SW480 (cell line): ENCODE results near the gene ZMIZ1.

ENCODE experiments used
- DNase-seq: peaks from one replicate; pipeline ENCODE4 v3.0.0-alpha.2; 2016; ENCODE audit warnings: low spot score

Gene ZMIZ1

DNA sequence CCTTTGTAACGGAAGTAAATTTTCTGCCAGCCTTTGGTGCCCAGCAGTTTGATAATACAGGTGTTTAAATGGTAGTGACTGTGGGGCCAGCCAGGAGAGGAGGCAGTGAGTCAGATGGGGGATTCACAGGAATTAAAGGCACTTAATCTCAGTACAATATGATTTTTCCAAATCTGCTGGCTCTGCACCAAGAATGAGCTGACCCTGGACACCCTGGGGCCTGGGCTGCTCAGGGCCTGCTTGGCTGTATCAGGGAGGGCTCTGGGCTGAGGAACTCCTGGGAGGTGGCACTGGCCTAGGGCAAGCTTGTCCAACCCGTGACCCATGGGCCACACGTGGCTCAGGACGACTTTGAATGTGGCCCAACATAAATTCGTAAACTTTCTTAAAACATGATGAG is 104.1 kb downstream of the ZMIZ1 start:
- no peak for DNase-seq

- DNase-seq = no peak
Observed at GRCh38 chr10:79173582-79174262, 105.0 kb downstream of the ZMIZ1 start.

DNA sequence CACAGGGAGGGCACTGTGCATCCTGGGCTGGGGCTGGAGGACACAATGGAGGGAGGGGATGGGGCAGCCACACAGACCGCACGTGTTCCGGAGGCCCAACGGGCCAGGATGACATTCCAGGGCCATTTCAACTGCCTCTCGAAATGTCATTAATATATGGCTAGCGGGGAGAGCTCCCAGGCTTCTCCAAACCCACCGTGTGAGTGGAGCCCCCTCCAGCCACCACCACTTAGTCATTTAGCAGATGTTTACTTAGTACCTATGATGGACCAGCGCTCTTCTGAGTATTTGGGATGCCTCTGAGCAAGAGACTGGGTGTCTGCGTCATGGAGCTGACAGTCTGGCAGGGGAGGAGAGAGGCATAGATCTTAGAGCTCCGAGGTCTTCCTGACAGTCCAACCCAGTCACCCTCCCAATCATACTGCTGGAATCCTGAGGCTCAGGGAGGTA is 107.3 kb downstream of the ZMIZ1 start:
- DNase-seq = no peak

GRCh38 chr10:79176949-79177602 is 108.3 kb downstream of the ZMIZ1 start:
- no peak for DNase-seq

- DNase-seq = no peak
Observed at GRCh38 chr10:79178070-79178576, 109.4 kb downstream of the ZMIZ1 start.

DNA sequence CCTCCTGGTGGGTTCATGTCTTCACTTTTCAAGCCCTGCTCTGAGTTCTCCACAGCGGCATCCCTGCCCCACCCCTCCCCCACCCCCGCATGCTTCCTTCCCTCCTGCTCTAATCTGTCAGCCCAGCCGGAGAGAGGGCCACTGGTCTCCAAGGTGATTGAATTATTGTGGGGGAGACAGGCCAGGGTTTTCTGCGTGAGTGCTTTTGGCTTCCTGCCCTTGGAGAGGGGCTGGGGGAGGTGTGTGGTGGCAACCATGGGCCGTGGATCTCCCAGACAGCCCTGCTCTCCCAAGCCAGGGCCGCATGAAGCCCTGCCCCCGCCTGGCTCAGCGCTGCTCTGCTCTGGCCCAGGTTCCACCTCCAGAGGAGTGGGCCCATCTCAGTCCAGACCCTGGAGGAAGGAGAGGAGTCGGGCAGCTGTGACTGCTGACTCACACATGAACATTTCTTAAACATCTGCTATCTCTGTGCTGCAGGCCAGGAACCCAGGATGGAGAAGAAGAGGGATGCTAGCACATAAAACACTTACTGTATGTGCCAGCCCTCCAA is 109.9 kb downstream of the ZMIZ1 start:
- no peak for DNase-seq

DNA sequence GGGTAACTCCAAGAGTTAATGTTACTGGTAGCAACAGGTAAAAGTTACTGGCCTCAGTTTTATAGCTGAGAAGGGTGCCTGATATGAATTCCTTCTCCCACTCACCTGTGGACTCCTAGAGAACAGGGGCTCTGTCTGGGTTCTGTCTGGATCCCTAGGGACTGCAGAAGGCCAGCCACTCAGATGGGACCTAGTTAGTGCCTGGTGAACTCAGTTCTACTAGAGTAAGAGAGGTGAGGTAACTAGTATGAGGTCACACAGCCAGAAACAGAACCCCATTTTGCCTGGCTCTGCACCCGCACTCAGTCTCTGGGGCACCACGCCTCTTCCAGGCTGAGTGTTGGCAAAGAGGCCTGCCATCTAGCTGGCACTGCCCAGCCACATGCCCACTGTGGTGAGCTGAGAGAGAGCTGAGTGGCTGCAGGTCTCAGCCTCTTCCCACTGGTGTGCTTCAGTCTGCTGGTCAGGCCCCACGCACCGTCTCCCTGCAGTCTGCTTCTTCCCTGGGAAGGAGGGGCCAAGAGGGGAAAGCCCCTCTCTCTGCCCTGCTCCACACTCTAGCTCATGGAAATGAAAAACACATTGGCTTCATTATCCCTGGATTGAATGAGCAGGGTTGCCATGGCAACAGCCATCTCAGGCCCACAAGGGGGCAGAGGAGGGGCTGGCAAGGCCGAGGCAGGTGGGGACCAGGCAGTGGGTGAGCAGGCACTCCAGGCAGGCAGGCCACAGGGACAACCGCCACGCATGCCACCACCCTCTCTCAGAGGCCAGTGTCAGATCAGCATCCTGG is 110.6 kb downstream of the ZMIZ1 start:
- no peak for DNase-seq

DNA sequence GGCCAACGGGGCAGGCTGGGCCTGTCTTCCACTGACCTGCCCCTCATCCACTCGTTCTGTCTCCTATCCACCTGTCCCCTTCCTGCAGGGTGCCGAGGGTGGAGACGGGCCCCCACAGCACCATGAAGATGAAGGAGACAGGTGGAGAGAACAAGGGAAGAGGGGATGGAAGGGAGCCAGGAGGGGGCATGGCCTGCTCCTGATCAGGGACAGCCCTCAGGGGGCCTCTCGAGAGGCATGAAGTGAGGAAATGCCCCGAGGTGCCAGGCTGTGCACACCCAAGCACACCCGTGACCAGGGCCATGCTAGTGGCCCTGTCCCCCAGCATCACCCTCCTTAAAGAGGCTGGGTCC is 111.2 kb downstream of the ZMIZ1 start:
- DNase-seq = no peak

DNA sequence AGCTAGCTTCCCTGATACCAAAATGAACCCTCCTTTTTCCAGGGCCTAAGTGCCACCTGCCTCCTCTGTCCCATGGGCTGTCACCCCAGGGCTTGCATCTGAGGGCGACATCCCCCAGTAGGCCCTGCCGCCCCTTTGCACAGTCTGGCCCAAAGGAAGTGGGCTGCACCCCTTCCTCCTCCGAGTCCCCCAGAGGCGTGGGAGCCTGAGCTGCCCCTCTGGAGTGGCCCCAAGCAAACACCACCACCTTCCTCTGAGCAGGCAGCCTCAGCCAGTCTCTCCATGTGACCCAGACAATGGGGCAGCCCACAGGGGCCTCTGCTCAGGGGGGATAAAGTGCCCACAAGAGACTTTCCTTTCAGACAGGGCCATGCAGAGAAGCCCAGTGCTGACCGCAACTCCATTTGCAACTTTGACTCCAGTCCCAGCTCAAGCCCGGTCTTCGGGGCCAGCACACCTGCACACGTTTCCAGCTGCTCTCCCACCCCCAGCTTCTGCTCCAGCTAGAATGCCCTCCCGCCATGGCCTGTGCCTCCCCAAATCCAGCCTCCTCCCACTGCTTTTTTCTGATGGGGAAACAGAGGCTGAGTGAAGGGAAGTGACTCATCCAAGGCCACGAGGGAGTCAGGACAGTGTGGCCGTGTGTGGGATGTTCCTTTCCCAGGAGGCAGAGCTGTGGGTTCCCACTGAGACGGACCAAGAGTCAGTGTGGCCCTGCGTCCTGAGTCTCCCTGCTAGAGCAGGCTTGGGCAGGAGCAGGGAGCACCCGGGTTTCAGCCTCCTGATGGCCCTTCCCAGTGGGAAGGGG is 111.9 kb downstream of the ZMIZ1 start:
- DNase-seq = no peak

- no peak for DNase-seq
Observed at GRCh38 chr10:79181227-79181626, 112.5 kb downstream of the ZMIZ1 start.

- no peak for DNase-seq
Observed at GRCh38 chr10:79181698-79182521, 113.1 kb downstream of the ZMIZ1 start.

GRCh38 chr10:79182781-79183467 is 114.2 kb downstream of the ZMIZ1 start:
- peak; percentile 49 for DNase-seq

DNA sequence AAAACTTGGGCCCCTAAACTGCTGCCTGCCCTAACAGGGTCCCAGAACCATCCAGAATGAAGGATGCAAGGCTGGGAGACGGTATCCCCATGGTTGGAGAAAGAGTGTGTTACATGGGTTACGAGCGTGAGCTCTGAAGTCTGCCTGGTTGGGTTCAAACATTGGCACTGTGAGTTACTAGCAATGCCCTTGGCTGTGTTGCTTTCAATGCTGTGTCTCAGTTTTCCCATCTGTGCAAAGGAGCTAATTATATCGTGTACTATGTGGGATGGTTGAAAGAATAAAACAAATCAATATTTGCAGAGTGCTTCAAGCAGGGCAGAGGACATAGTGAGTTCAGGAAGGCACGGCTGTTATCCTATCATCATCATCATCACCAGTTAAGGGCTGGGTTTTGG is 114.7 kb downstream of the ZMIZ1 start:
- DNase-seq = no peak

DNA sequence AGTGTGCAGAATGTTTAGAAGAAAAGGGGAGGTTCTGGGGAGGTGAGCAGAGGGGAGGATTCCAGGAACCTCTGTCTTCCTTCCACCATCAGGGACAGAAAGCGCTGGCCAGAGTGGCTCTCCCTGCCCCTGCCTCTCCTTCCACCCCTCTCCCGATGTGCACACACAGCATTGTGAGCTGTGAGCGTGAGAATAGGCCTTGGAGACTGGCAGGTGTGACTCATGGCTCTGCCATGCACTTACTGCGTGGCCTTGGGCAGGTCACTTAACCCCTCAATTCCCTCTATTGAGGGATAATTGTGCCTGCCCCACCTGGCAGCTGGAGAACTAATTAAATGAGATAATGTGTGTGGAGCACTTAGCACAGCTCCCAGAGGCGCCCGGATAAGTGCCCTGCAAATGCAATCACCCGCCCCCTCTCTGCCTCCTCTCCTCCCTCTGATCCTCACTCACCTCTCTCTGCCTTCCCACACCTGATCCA is 115.4 kb downstream of the ZMIZ1 start:
- DNase-seq = peak; percentile 75

DNA sequence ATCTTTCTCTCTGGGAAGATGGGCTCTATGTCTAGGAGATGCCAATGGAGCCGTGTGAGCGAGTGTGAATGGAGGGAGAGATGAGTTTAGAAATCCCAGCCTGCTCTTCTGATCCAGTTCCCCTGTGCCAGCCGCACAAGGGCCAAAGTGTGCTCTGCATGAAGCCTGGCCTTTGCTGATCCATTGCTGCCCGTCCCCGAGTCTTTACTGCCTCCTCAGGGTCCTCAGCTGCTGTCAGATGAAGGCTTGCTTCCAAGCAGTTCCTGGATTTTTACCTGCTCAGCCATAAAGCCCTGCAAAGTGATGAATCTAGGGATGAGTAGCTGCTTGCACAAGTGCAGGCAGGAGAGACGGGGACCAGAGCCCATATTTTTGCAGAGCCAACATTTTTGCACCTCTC is 115.9 kb downstream of the ZMIZ1 start:
- no peak for DNase-seq

- no peak for DNase-seq
Observed at GRCh38 chr10:79185067-79185774, 116.5 kb downstream of the ZMIZ1 start.

DNA sequence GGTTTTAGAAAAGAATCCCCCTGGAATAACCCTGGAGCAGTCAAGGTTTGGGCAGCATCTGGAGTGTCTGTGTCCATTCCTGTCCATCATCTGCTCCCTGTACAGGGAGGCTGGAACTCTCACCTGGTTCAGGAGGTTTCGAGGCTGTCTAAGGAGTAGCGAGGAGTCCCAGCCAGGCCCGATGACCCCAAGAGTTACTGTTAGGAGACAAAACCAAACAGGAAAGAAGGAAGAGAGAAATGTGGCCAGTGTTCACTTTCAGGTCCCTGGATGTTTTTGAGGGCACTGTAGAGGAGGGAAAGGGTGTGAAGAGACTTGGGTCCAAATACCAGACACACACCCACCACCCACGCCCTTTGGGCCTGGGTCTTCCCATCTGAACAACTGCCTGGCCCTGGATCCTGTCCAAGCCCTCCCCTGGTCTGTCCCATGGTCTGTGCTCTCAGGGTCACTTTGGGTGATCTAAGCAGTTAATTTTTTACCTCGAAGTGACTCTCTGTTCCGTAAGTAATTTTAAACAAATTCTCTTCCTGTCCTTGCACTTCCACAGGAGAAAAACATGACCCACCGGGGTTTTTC is 117.1 kb downstream of the ZMIZ1 start:
- DNase-seq = no peak

DNA sequence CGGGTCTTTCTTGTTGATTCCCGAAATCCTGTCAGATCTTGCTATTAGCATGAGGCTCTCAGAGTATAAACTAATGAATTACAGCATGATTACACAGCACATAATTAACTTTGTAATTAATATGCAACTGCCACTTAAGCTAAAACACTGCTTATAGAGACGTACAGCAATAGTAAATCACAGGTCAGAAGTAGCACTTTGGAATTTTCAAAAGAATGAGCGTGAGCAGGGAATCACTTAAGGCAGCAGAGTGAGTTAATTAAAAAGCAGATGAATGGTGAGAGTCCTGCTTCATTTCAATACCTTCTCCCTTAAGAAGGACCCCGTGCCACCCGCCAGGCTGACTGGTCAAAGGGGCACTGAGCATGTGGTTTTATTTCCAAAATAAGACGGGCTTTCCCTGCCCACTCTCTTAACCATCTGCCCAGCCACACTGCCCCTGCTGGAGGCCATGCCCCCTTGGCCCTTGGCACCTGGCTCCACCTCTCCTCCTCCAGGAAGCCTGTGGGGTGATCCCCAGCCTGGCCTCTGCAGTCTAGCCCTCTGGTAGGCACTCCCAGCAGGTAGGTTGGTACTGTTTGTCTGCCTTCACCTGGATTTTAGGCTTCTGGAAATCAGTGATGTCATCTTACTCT is 117.8 kb downstream of the ZMIZ1 start:
- no peak for DNase-seq
